Uterus (tissue), 4 donors: Measurements from ENCODE around the gene ANKDD1A. TPM values are rescaled to one million over a fixed set of nuclear protein-coding genes. Genes with fewer than 3 reads are reported as not detected.

ENCODE experiments used
- DNase-seq, 2 donors: peaks; one replicate each; pipeline ENCODE4 v3.0.0-alpha.2; 2019 to 2020
- H3K27ac ChIP-seq, 2 donors: fragments of 200-600 bp; sonication (generic); 1 replicate in 1 of 2; 2 replicates in 1 of 2; pipeline ENCODE4 v1.5.1; 2016 to 2018
- H3K27me3 ChIP-seq, 2 donors: fragments of 200-600 bp; sonication (generic); one replicate each; pipeline ENCODE4 v1.5.1; 2018 to 2019; ENCODE audit warnings: control low read depth in 1 of 2
- H3K36me3 ChIP-seq, 2 donors: fragments of 200-600 bp; sonication (generic); one replicate each; pipeline ENCODE4 v1.5.1; 2019; ENCODE audit warnings: control low read depth in 1 of 2
- H3K4me1 ChIP-seq, 2 donors: fragments of 200-600 bp; sonication (generic); one replicate each; pipeline ENCODE4 v1.5.1; 2018 to 2019; ENCODE audit warnings: control low read depth in 1 of 2
- H3K4me3 ChIP-seq, 2 donors: fragments of 200-600 bp; sonication (generic); 1 replicate in 1 of 2; 2 replicates in 1 of 2; pipeline ENCODE4 v1.5.1; 2018 to 2019; ENCODE audit warnings: mild to moderate bottlenecking in 1 of 2
- H3K9me3 ChIP-seq, 2 donors: fragments of 200-600 bp; sonication (generic); one replicate each; pipeline ENCODE4 v1.5.1; 2019; ENCODE audit warnings: control low read depth in 1 of 2
- POLR2A ChIP-seq, 2 donors: fragments of 450-650 bp; IDR thresholded peaks; one replicate each; pipeline ENCODE4 v1.6.1; 2016; ENCODE audit warnings: antibody characterized with exemption in 2 of 2, mild to moderate bottlenecking in 1 of 2, moderate library complexity in 1 of 2
- intact Hi-C: fragments of 100-400 bp; cut with DNase I; formaldehyde crosslinking; loops from one replicate; pipeline ENCODE4 v1.15.1; 2023; ENCODE audit warnings: low total_unique reads
- total RNA-seq, 4 donors: library from RNA; depleted of rRNA in 3 of 4; stranded (reverse); fragments of >200 nt in 3 of 4; gene quantifications; one replicate each; pipeline versions ENCODE4 v1.1.0 to v1.2.4, GENCODE V29; 2014 to 2023
- TF ChIP-seq, protein P1 (sequence below), 4 experiments: fragments of 200-600 bp in 2 of 4; fragments of 450-650 bp in 2 of 4; sonication (generic) in 2 of 4; IDR thresholded peaks; one replicate each; pipeline ENCODE4 v1.5.1; 2016 to 2019; ENCODE audit warnings: antibody characterized with exemption in 4 of 4, mild to moderate bottlenecking in 2 of 4, moderate library complexity in 1 of 4
- donor health status: DM: yes; HTN: yes; CAD: no.

Gene ANKDD1A
- total RNA-seq, 4 donors from 2014 or later, result 0.59 to 36.2 (median 17.7) TPM

DNA sequence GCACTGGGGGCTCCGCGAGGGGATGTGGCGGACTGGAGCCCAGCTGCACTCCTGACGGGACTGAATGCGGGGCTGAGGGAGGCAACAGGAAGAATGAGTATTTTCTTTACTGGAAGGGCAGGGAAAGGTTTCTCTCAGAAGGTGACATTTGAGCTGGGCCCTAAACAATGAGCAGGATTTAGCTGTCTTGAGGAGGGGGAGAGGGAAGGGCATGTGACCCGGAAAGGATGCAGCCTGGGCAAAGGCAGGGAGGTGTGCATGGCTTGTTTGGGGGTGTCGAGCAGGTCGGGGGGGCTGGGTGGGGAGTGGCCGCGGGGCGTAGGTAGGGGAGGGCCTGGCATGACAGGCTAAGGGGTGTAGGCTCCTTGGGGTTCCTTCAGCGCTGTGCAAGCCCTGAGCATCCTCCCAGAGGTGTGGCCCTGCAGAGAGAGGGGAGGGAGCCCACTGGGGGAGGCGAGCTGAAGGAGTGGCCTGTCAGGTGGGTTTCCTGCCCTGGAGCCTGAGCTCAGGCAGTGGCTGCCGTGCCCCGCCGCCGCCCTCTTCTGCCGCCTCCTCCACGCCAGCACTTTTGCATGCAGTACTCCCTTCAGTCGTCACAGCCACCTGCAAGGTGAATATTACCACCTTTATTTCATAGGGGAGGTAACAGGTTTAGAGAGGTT, 17.2 kb upstream of the ANKDD1A start:
- H3K4me1 ChIP-seq, result peaks cover 0 to 13% of the 10 kb centered on the region in 2 donors
- H3K4me3 ChIP-seq, result peak overlapping the region; percentile 8 to 20
- peak overlapping the region; percentile 87 for H3K27ac ChIP-seq
- no peaks in the 10 kb centered on the region for H3K27me3 ChIP-seq
- no peak for TF ChIP-seq POLR2A (IDR thresholded peaks at IDR 0.05)
- H3K9me3 ChIP-seq, result no peaks in the 10 kb centered on the region
- intact Hi-C loops, result no loop called here
- DNase-seq, result no peak
- no peaks in the 10 kb centered on the region for H3K36me3 ChIP-seq

- H3K36me3 ChIP-seq, result no peaks in the 10 kb centered on the region
- H3K27me3 ChIP-seq, result no peaks in the 10 kb centered on the region
- H3K4me1 ChIP-seq, result peaks cover 0 to 13% of the 10 kb centered on the region in 2 donors
- no peaks in the 10 kb centered on the region for H3K9me3 ChIP-seq
- TF ChIP-seq, protein P1, sequence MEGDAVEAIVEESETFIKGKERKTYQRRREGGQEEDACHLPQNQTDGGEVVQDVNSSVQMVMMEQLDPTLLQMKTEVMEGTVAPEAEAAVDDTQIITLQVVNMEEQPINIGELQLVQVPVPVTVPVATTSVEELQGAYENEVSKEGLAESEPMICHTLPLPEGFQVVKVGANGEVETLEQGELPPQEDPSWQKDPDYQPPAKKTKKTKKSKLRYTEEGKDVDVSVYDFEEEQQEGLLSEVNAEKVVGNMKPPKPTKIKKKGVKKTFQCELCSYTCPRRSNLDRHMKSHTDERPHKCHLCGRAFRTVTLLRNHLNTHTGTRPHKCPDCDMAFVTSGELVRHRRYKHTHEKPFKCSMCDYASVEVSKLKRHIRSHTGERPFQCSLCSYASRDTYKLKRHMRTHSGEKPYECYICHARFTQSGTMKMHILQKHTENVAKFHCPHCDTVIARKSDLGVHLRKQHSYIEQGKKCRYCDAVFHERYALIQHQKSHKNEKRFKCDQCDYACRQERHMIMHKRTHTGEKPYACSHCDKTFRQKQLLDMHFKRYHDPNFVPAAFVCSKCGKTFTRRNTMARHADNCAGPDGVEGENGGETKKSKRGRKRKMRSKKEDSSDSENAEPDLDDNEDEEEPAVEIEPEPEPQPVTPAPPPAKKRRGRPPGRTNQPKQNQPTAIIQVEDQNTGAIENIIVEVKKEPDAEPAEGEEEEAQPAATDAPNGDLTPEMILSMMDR (IDR thresholded peaks at IDR 0.05), result peak in 1 of 4 experiments; percentile 4
- TF ChIP-seq POLR2A (IDR thresholded peaks at IDR 0.05), result no peak
- DNase-seq, result no peak
- peak overlapping the region; percentile 6 to 22 for H3K4me3 ChIP-seq
- H3K27ac ChIP-seq, result peak overlapping the region; percentile 87
- intact Hi-C loops, result no loop called here
These were observed 16.2 kb upstream of the ANKDD1A start for GRCh38 chr15:64895285-64896065.

DNA sequence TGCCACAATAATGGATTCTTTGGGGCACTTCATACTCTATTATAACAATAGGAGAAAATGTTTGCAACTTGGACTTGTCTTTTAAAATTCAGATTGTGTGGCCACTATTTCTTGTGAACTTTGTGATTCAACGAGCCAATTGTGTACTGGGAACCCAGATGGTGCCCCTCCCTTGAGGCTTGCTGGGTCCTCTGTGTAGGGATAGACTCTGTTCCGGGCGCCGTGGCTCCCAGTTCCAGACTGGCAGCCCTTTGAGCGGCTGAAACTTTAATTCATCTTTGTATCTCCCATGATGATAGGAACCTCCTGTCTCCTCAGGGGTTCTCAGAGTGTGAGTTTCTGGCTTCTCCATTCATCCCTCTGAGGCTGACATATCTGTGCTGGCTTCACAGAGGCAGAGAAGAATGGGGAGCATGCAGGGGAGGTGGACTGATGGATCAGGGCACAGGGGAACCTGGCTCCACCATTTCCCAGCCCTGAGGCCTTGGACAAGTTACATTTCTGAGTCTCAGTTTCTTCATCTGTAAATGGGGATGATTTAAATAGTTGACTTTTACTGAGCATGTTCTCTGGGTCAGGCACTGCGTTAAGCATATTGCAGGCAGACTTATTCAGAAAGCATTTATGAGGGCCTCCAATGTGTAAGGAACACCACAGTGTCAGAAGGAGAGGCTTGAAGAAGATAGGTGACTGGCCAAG, 15.2 kb upstream of the ANKDD1A start:
- H3K27me3 ChIP-seq, result no peaks in the 10 kb centered on the region
- H3K4me1 ChIP-seq, result peaks cover 0 to 13% of the 10 kb centered on the region in 2 donors
- H3K4me3 ChIP-seq, result no peak overlapping the region
- TF ChIP-seq, protein P1 (IDR thresholded peaks at IDR 0.05), result no peak
- TF ChIP-seq POLR2A (IDR thresholded peaks at IDR 0.05), result no peak
- H3K9me3 ChIP-seq, result no peaks in the 10 kb centered on the region
- intact Hi-C loops, result no loop called here
- no peak for DNase-seq
- H3K27ac ChIP-seq, result peak overlapping the region; percentile 87
- no peaks in the 10 kb centered on the region for H3K36me3 ChIP-seq

DNA sequence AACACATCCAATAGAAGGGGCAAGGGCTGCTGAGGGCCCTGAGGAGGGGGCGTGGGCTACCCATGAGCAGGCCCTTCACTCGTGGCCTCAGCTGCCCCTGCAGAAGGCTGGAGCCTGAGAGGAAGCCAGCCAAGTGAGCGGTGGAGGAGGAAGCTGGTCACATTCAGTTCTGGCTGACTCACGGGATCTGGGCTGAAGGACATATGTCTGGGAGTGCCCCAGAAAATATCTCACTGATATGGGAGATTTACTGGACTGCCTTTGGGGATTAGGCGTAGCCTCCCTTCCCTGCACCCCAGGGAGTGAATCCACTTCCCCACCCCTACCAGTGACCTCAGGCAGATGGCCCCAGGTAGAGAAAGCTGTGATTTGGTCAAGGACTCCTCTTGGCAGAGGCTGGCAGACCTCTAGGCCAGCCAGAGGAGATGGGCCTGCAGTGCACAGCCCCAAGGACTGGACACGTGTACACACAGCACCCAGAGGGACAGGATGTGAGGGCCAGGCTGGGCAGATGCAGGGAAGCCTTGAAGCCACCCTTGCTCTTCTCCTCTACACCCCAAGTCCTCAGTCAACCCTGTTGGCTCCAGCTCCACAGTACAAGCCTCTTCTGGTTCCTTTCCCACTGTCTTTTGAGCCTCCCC, 14.2 kb upstream of the ANKDD1A start:
- Histone ChIP-seq H3K4me3 (no peak overlapping the region), H3K4me1 (peaks cover 0 to 13% of the 10 kb centered on the region in 2 donors), H3K9me3 (no peaks in the 10 kb centered on the region), H3K36me3 (no peaks in the 10 kb centered on the region), H3K27me3 (no peaks in the 10 kb centered on the region), H3K27ac (peak overlapping the region; percentile 87)
- peak; percentile 47 to 64 for DNase-seq
- intact Hi-C loops, result no loop called here
- TF ChIP-seq, protein P1 (IDR thresholded peaks at IDR 0.05), result no peak
- no peak for TF ChIP-seq POLR2A (IDR thresholded peaks at IDR 0.05)

DNA sequence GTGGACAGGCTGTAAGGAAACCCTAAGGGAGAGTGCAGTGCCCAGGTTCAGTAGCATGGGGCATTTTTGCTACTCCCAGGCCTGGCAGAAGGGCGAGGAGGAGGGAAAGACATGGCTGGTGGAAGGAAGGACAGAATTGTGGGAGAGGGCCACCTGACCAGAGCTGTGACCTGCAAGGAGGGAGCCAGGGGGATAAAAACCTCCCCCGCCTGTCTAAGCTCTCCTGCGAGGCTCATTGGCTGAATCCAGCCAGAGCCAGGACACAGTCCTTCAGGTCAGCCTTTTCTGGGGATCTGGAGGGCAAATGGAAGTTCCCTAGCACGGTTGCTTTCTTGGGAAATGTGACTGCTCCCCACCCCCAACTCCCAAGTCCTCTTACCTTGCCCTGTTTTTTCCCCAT, 13.3 kb upstream of the ANKDD1A start:
- H3K4me3 ChIP-seq, result no peak overlapping the region
- H3K36me3 ChIP-seq, result no peaks in the 10 kb centered on the region
- H3K9me3 ChIP-seq, result no peaks in the 10 kb centered on the region
- TF ChIP-seq POLR2A (IDR thresholded peaks at IDR 0.05), result no peak
- TF ChIP-seq, protein P1 (IDR thresholded peaks at IDR 0.05), result no peak
- intact Hi-C loops, result no loop called here
- no peaks in the 10 kb centered on the region for H3K27me3 ChIP-seq
- peak overlapping the region; percentile 87 for H3K27ac ChIP-seq
- no peak for DNase-seq
- peaks cover 0 to 13% of the 10 kb centered on the region in 2 donors for H3K4me1 ChIP-seq
